ENCODE measurements around the gene RASL10B.

RASL10B gene

GRCh38 chr17:35731917-35732805, 722 bp downstream of the RASL10B start:
- TF ChIP-seq CTCF (IDR thresholded peaks at IDR 0.05; ENCODE audit: extremely low read depth, insufficient read depth, missing control alignments) = no peak
- peak; percentile 51 for DNase-seq (ENCODE audit: low spot score)
- in situ Hi-C loops (cut with MboI; ENCODE audit: low pct_unique_long_range_greater_than_20kb, low sequenced_read_pairs, unreplicated experiment) = loop anchor here (25.0 kb wide), 1 partner anchor 120 kb away; no protein-coding TSS in a partner anchor

- no peak for TF ChIP-seq CTCF (IDR thresholded peaks at IDR 0.05; ENCODE audit: extremely low read depth, insufficient read depth, missing control alignments)
- DNase-seq (ENCODE audit: low spot score) = peak; percentile 36
- in situ Hi-C loops (cut with MboI; ENCODE audit: low pct_unique_long_range_greater_than_20kb, low sequenced_read_pairs, unreplicated experiment) = loop anchor here (25.0 kb wide), 1 partner anchor 120 kb away; no protein-coding TSS in a partner anchor
Measured at GRCh38 chr17:35732806-35733136, 1.3 kb downstream of the RASL10B start.

GRCh38 chr17:35733366-35733765, 1.9 kb downstream of the RASL10B start:
- TF ChIP-seq CTCF (IDR thresholded peaks at IDR 0.05; ENCODE audit: extremely low read depth, insufficient read depth, missing control alignments) = no peak
- DNase-seq (ENCODE audit: low spot score) = peak; percentile 34
- in situ Hi-C loops (cut with MboI; ENCODE audit: low pct_unique_long_range_greater_than_20kb, low sequenced_read_pairs, unreplicated experiment) = loop anchor here (25.0 kb wide), 1 partner anchor 121 kb away; no protein-coding TSS in a partner anchor

GRCh38 chr17:35734396-35734795, 3.0 kb downstream of the RASL10B start:
- no peak for TF ChIP-seq CTCF (IDR thresholded peaks at IDR 0.05; ENCODE audit: extremely low read depth, insufficient read depth, missing control alignments)
- peak; percentile 29 for DNase-seq (ENCODE audit: low spot score)
- in situ Hi-C loops (cut with MboI; ENCODE audit: low pct_unique_long_range_greater_than_20kb, low sequenced_read_pairs, unreplicated experiment) = loop anchor here (25.0 kb wide), 1 partner anchor 122 kb away; no protein-coding TSS in a partner anchor

GRCh38 chr17:35735036-35735805, 3.8 kb downstream of the RASL10B start:
- TF ChIP-seq CTCF (IDR thresholded peaks at IDR 0.05; ENCODE audit: extremely low read depth, insufficient read depth, missing control alignments) = no peak
- in situ Hi-C loops (cut with MboI; ENCODE audit: low pct_unique_long_range_greater_than_20kb, low sequenced_read_pairs, unreplicated experiment) = loop anchor here (25.0 kb wide), 1 partner anchor 123 kb away; no protein-coding TSS in a partner anchor
- peak; percentile 27 for DNase-seq (ENCODE audit: low spot score)

GRCh38 chr17:35736236-35736635, 4.8 kb downstream of the RASL10B start:
- no peak for TF ChIP-seq CTCF (IDR thresholded peaks at IDR 0.05; ENCODE audit: extremely low read depth, insufficient read depth, missing control alignments)
- in situ Hi-C loops (cut with MboI; ENCODE audit: low pct_unique_long_range_greater_than_20kb, low sequenced_read_pairs, unreplicated experiment) = loop anchor here (25.0 kb wide), 1 partner anchor 124 kb away; no protein-coding TSS in a partner anchor

More at GRCh38 chr17:35736236-35736635, 4.8 kb downstream of the RASL10B start:
- DNase-seq (ENCODE audit: low spot score) = no peak
